ENCODE results near the gene CTSD.

DNA sequence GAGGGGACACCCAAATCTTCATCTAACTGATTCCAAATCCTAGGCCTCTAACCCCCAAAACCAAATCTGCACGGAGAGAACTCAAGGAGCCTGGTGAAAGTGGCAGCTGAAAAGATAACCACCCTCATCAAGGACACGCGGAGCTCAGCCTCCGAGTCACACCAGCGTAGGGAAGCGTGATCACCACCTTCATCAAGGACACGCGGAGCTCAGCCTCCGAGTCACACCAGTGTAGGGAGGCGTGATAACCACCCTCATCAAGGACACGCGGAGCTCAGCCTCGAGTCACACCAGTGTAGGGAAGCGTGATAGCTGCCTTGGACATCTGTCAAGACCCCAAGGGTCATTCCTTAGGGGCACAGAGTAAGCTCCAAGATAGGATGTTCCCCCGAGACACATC lies 41.8 kb upstream of the CTSD start:
- TF ChIP-seq, protein P1, sequence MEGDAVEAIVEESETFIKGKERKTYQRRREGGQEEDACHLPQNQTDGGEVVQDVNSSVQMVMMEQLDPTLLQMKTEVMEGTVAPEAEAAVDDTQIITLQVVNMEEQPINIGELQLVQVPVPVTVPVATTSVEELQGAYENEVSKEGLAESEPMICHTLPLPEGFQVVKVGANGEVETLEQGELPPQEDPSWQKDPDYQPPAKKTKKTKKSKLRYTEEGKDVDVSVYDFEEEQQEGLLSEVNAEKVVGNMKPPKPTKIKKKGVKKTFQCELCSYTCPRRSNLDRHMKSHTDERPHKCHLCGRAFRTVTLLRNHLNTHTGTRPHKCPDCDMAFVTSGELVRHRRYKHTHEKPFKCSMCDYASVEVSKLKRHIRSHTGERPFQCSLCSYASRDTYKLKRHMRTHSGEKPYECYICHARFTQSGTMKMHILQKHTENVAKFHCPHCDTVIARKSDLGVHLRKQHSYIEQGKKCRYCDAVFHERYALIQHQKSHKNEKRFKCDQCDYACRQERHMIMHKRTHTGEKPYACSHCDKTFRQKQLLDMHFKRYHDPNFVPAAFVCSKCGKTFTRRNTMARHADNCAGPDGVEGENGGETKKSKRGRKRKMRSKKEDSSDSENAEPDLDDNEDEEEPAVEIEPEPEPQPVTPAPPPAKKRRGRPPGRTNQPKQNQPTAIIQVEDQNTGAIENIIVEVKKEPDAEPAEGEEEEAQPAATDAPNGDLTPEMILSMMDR (IDR thresholded peaks at IDR 0.05), result no peak
- TF ChIP-seq POLR2A (IDR thresholded peaks at IDR 0.05), result no peak

Measured in adrenal gland (tissue), 5 donors.